ENCODE measurements around the gene AKT2.
"Not testable (repeated sequence)": the region's sequence is repeated elsewhere in the genome, so short reads cannot be mapped to it uniquely, and the experiment has no call there.

AKT2 gene

GRCh38 chr19:40284501-40285352, at the start of gene AKT2:
AKT2 (minus strand) TSS chr19:40285345; CDS start chr19:40265267, 20,078 bp downstream.
- DNase-seq (ENCODE audit: low read depth), result peak; percentile 79
- peak within 1 kb of the TSS; percentile 83 for H3K4me3 ChIP-seq (ENCODE audit: low read depth, low read length)
- TF ChIP-seq POLR2A (IDR thresholded peaks at IDR 0.05; ENCODE audit: extremely low read depth, insufficient read length) (peak; percentile 34), MYC (IDR thresholded peaks at IDR 0.05; ENCODE audit: low read depth, low read length) (no peak; the same call in 1 of the 2 replicates), CTCF (IDR thresholded peaks at IDR 0.05; ENCODE audit: low read depth, low read length) (no peak), MAX (IDR thresholded peaks at IDR 0.05; ENCODE audit: low read depth, low read length) (0 out of 2 replicates have a peak, but pooled peaks have one; percentile 14)

GRCh38 chr19:40333083-40333482, 47.9 kb upstream of the AKT2 start:
- DNase-seq (ENCODE audit: low read depth), result not testable (repeated sequence)

GRCh38 chr19:40332669-40333068, 47.5 kb upstream of the AKT2 start:
- no peak overlapping the region for H3K4me3 ChIP-seq (ENCODE audit: low read depth, low read length)
- DNase-seq (ENCODE audit: low read depth), result no peak
- TF ChIP-seq CTCF (IDR thresholded peaks at IDR 0.05; ENCODE audit: low read depth, low read length) (no peak), MYC (IDR thresholded peaks at IDR 0.05; ENCODE audit: low read depth, low read length) (no peak), MAX (IDR thresholded peaks at IDR 0.05; ENCODE audit: low read depth, low read length) (no peak), POLR2A (IDR thresholded peaks at IDR 0.05; ENCODE audit: extremely low read depth, insufficient read length) (no peak)

More at GRCh38 chr19:40333083-40333482, 47.9 kb upstream of the AKT2 start:
- not testable (repeated sequence) for H3K4me3 ChIP-seq (ENCODE audit: low read depth, low read length)

- DNase-seq (ENCODE audit: low read depth), result no peak
- H3K4me3 ChIP-seq (ENCODE audit: low read depth, low read length), result no peak overlapping the region
- TF ChIP-seq MAX (IDR thresholded peaks at IDR 0.05; ENCODE audit: low read depth, low read length) (no peak), MYC (IDR thresholded peaks at IDR 0.05; ENCODE audit: low read depth, low read length) (no peak), POLR2A (IDR thresholded peaks at IDR 0.05; ENCODE audit: extremely low read depth, insufficient read length) (no peak), CTCF (IDR thresholded peaks at IDR 0.05; ENCODE audit: low read depth, low read length) (no peak)
Measured at GRCh38 chr19:40331052-40331451, 45.9 kb upstream of the AKT2 start.

- TF ChIP-seq MAX (IDR thresholded peaks at IDR 0.05; ENCODE audit: low read depth, low read length) (no peak), CTCF (IDR thresholded peaks at IDR 0.05; ENCODE audit: low read depth, low read length) (no peak), MYC (IDR thresholded peaks at IDR 0.05; ENCODE audit: low read depth, low read length) (no peak), POLR2A (IDR thresholded peaks at IDR 0.05; ENCODE audit: extremely low read depth, insufficient read length) (no peak)
- no peak for DNase-seq (ENCODE audit: low read depth)
- H3K4me3 ChIP-seq (ENCODE audit: low read depth, low read length), result no peak overlapping the region
Measured at GRCh38 chr19:40326201-40326600, 41.1 kb upstream of the AKT2 start.

- no peak overlapping the region for H3K4me3 ChIP-seq (ENCODE audit: low read depth, low read length)
- DNase-seq (ENCODE audit: low read depth), result no peak
- TF ChIP-seq CTCF (IDR thresholded peaks at IDR 0.05; ENCODE audit: low read depth, low read length) (no peak), MYC (IDR thresholded peaks at IDR 0.05; ENCODE audit: low read depth, low read length) (no peak), MAX (IDR thresholded peaks at IDR 0.05; ENCODE audit: low read depth, low read length) (no peak), POLR2A (IDR thresholded peaks at IDR 0.05; ENCODE audit: extremely low read depth, insufficient read length) (no peak)
Measured at GRCh38 chr19:40323705-40324104, 38.6 kb upstream of the AKT2 start.

Measured in NB4 (cell line).